GM23248 (cell line): ENCODE measurements around the gene RBMX. TPM values are rescaled to one million over a fixed set of nuclear protein-coding genes. Genes with fewer than 3 reads are reported as not detected.
"Not testable (repeated sequence)": the region's sequence is repeated elsewhere in the genome, so short reads cannot be mapped to it uniquely, and the experiment has no call there.

Source experiments
- DNase-seq: peaks from one replicate; pipeline ENCODE4 v3.0.0-alpha.2; 2015
- H2AFZ ChIP-seq: fragments of 200-600 bp; sonication (generic); 2 replicates; pipeline ENCODE4 v1.6.1; 2016; ENCODE audit warnings: antibody characterized with exemption
- H3F3A ChIP-seq: fragments of 200-600 bp; sonication (generic); 2 replicates; pipeline ENCODE4 v1.6.1; 2016; ENCODE audit warnings: mild to moderate bottlenecking, antibody characterized with exemption, mixed run types; ENCODE audit not compliant: insufficient read depth
- H3K27ac ChIP-seq: fragments of 200-600 bp; sonication (generic); 2 replicates; pipeline ENCODE4 v1.5.1; 2016; ENCODE audit warnings: mild to moderate bottlenecking
- H3K27me3 ChIP-seq: fragments of 200-600 bp; sonication (generic); replicated peaks from 2 replicates; pipeline ENCODE4 v1.6.1; 2016; ENCODE audit warnings: mild to moderate bottlenecking; ENCODE audit not compliant: insufficient read depth
- H3K36me3 ChIP-seq: fragments of 200-600 bp; sonication (generic); 2 replicates; pipeline ENCODE4 v1.6.1; 2016; ENCODE audit warnings: low read depth, mild to moderate bottlenecking
- H3K4me1 ChIP-seq: fragments of 200-600 bp; sonication (generic); 2 replicates; pipeline ENCODE4 v1.6.1; 2016; ENCODE audit warnings: mild to moderate bottlenecking; ENCODE audit not compliant: insufficient read depth
- H3K4me2 ChIP-seq: fragments of 200-600 bp; sonication (generic); one replicate; pipeline ENCODE4 v1.6.1; 2016; ENCODE audit warnings: mild to moderate bottlenecking; ENCODE audit not compliant: unreplicated experiment
- H3K4me3 ChIP-seq: fragments of 200-600 bp; sonication (generic); 2 replicates; pipeline ENCODE4 v1.5.1; 2016; ENCODE audit warnings: mild to moderate bottlenecking
- H3K79me2 ChIP-seq: fragments of 200-600 bp; sonication (generic); 2 replicates; pipeline ENCODE4 v1.6.1; 2016; ENCODE audit warnings: mild to moderate bottlenecking; ENCODE audit not compliant: insufficient read depth
- H3K9ac ChIP-seq: fragments of 200-600 bp; sonication (generic); 2 replicates; pipeline ENCODE4 v1.6.1; 2016; ENCODE audit warnings: mild to moderate bottlenecking
- H3K9me2 ChIP-seq: fragments of 200-600 bp; sonication (generic); 2 replicates; pipeline ENCODE4 v1.6.1; 2016; ENCODE audit warnings: mixed run types, mild to moderate bottlenecking, moderate library complexity; ENCODE audit not compliant: insufficient read depth
- H3K9me3 ChIP-seq: fragments of 200-600 bp; sonication (generic); one replicate; pipeline ENCODE4 v1.6.1; 2017; ENCODE audit warnings: low read depth
- H4K20me1 ChIP-seq: fragments of 200-600 bp; sonication (generic); 2 replicates; pipeline ENCODE4 v1.6.0; 2016; ENCODE audit not compliant: insufficient read depth
- EZH2 ChIP-seq: fragments of 200-600 bp; sonication (generic); IDR thresholded peaks from 2 replicates; pipeline ENCODE4 v1.6.1; 2018; ENCODE audit warnings: antibody characterized with exemption, mild to moderate bottlenecking; ENCODE audit not compliant: insufficient read depth, poor library complexity, severe bottlenecking
- EZH2phosphoT487 ChIP-seq: fragments of 200-600 bp; sonication (generic); IDR thresholded peaks from 2 replicates; pipeline ENCODE4 v1.6.1; 2018; ENCODE audit warnings: antibody characterized with exemption, moderate library complexity, mild to moderate bottlenecking, low read depth; ENCODE audit not compliant: insufficient read depth
- WGBS, 2 experiments: methylation state at CpG; one replicate each; pipeline ENCODE4 v1.1.6; 2015 to 2017; ENCODE audit warnings: low lambda C conversion rate in 2 of 2, low coverage in 1 of 2; ENCODE audit errors: missing lambda C conversion rate in 2 of 2; 5-methylcytosine and 5-hydroxymethylcytosine counted together
- in situ Hi-C: fragments of 300-500 bp; cut with MboI; formaldehyde crosslinking; loops from 2 replicates; pipeline ENCODE4 v1.15.0; 2020
- polyA plus RNA-seq: library from polyadenylated mRNA; unstranded; fragments of >200 nt; fragmentation: Nextera tagmentation; extraction: Ambion mirVana; gene quantifications from 2 replicates; pipeline ENCODE4 v1.2.1, GENCODE V29; 2016
- total RNA-seq: library from RNA; depleted of rRNA; stranded (reverse); fragments of >200 nt; shearing (Covaris generic); gene quantifications from 2 replicates; pipeline ENCODE4 v1.2.3, GENCODE V29; 2014

Gene RBMX
- total and polyA plus RNA-seq, 2 experiments from 2014 or later: 82.5 to 217 TPM

DNA sequence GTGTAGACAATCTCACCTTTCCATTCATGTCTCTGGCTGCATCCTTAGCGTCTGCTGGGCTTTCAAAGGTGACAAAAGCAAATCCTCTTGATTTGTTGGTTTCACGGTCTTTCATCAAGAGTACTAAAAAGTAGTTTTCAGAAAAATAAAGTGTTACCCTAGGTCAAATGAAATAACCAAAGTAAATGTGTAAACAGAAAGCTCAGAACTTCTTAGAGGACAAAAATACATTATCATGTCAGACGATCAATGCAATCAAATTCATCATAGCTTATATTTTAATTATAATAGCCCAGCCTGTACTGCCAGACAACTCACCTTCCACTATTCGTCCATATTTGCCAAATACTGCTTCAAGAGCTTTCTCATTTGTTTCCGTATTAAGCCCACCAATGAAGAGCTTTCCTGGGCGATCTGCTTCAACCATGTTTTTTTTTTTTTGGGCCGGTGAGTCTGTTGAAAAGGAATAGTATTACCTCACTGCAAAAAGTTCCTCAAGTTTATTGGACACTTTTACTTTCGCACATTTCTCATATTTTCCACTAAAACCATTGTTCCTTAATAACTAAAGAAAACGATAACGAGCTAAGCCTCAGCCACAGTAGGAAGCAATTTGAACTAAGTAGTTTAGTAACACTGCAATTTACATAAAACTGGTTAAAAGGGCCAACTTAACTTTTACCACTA lies 1.4 kb downstream of the RBMX start:
- Histone ChIP-seq H3K79me2 (peaks cover 60% of the 10 kb centered on the region), H3K36me3 (peaks cover 32% of the 10 kb centered on the region; the same call in 1 of the 2 replicates), H3K4me3 (peak overlapping the region; percentile 85), H3K9ac (peak overlapping the region; percentile 99), H3K4me2 (peak overlapping the region; percentile 95), H3K9me3 (no peaks in the 10 kb centered on the region), H3K9me2 (no peaks in the 10 kb centered on the region), H3K27ac (peak overlapping the region; percentile 90), H3K4me1 (0 out of 2 replicates have a peak, but pooled peaks cover 4% of the 10 kb centered on the region), H4K20me1 (0 out of 2 replicates have a peak, but pooled peaks cover 2% of the 10 kb centered on the region), H2AFZ (peak overlapping the region; percentile 43; the same call in 1 of the 2 replicates), H3K27me3 (no peaks in the 10 kb centered on the region), H3F3A (peaks cover 4% of the 10 kb centered on the region; the same call in 1 of the 2 replicates)
- 1% methylated on average over 8 to 10 of the region's 10 CpGs for WGBS, 2 experiments
- TF ChIP-seq EZH2 (no peak), EZH2phosphoT487 (no peak)
- peak; percentile 52 for DNase-seq
- in situ Hi-C loops: no loop called here

DNA sequence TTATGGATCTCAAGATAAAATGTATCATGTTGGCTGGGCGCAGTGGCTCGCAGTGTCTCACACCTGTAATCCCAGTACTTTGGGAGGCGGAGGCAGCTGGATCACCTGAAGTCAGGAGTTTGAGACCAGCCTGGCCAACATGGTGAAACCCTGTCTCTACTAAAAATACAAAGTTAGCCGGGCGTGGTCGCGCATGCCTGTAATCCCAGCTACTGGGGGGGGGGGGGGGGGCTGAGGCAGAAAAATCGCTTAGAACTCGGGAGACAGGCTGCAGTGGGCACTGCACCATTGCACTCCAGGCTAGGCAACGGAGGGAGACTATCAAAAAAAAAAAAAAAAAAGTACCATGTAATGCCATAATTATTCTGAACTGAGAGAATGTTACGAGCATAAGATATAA lies 2.1 kb downstream of the RBMX start:
- WGBS, 2 experiments: 30 to 34% methylated on average over 10 of the region's 11 CpGs
- 0 out of 2 replicates have a peak, but pooled peaks cover 2% of the 10 kb centered on the region for H4K20me1 ChIP-seq

DNA sequence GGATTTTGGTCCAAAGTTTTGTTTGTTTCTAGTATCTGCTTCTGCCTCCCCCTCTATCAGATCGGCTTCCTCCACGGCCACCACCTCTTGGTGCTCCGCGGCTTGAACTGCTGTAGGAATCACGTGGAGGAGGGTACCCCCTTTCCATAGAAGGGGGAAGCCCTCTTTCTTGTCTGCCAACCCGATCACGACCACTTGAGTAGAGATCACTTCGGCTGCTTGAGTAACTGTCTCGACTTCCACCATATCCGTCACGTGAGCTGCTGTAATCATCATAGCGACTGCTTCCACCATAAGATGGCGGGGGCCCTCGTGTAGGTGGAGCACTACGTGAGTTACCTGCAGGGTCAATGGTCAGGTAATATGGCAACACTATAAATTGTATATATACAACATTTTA lies 6.4 kb downstream of the RBMX start:
- H3K9ac ChIP-seq, H3K27ac ChIP-seq, H3K4me1 ChIP-seq, H2AFZ ChIP-seq, H3K4me3 ChIP-seq, DNase-seq, H3K4me2 ChIP-seq, H3K27me3 ChIP-seq, H3K9me3 ChIP-seq, H3K9me2 ChIP-seq, in situ Hi-C loops, H4K20me1 ChIP-seq: not testable (repeated sequence)
- Histone ChIP-seq H3F3A (peaks cover 13% of the 10 kb centered on the region; the same call in 1 of the 2 replicates), H3K79me2 (peaks cover 73% of the 10 kb centered on the region), H3K36me3 (peaks cover 68% of the 10 kb centered on the region; the same call in 1 of the 2 replicates)
- 80 to 85% methylated on average over 14 to 15 of the region's 15 CpGs for WGBS, 2 experiments

More for the DNA sequence above, 2.1 kb downstream of the RBMX start:
- Histone ChIP-seq H3K79me2 (peaks cover 63% of the 10 kb centered on the region), H3K27me3 (no peaks in the 10 kb centered on the region), H2AFZ (no peak overlapping the region), H3K36me3 (peaks cover 38% of the 10 kb centered on the region; the same call in 1 of the 2 replicates), H3F3A (peaks cover 4% of the 10 kb centered on the region; the same call in 1 of the 2 replicates), H3K27ac (no peak overlapping the region), H3K4me1 (0 out of 2 replicates have a peak, but pooled peaks cover 4% of the 10 kb centered on the region), H3K4me2 (peak overlapping the region; percentile 95), H3K9me3 (no peaks in the 10 kb centered on the region), H3K4me3 (peak overlapping the region; percentile 85), H3K9ac (peak overlapping the region; percentile 99), H3K9me2 (no peaks in the 10 kb centered on the region)
- in situ Hi-C loops: no loop called here
- TF ChIP-seq EZH2 (no peak), EZH2phosphoT487 (no peak)
- DNase-seq: no peak

DNA sequence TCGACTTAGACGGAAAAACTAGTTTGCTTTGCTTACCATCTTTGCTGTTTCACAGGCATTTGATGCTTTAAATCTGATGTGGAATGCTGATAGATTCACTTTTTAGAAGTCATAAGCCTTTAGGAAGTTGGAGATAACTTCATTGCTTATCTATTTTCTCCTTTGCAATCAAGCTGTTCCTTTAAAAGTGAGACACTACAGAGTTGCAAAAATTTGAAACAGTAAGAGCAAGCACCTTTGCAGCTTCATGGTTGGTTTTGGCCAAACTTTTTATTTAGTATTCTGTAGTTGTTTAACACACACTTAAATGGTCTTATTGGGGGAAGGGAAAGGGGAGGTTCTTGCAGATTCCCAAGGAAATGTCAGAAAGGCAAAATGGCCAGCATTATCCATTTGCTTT lies 7.3 kb downstream of the RBMX start:
- H3K9ac ChIP-seq, H3K4me2 ChIP-seq, H3K9me2 ChIP-seq, H3K4me1 ChIP-seq, H4K20me1 ChIP-seq, in situ Hi-C loops, H2AFZ ChIP-seq, DNase-seq, H3K9me3 ChIP-seq, H3K27ac ChIP-seq, H3K27me3 ChIP-seq, H3K4me3 ChIP-seq: not testable (repeated sequence)
- whole genome bisulfite sequencing, 2 experiments: 96 to 97% methylated on average over 2 of the region's 2 CpGs
- Histone ChIP-seq H3K36me3 (peaks cover 75% of the 10 kb centered on the region; the same call in 1 of the 2 replicates), H3F3A (peaks cover 21% of the 10 kb centered on the region), H3K79me2 (peaks cover 72% of the 10 kb centered on the region)
